GM19035 (cell line): Measurements from ENCODE around the gene GYPC.
A peak's percentile ranks its signal among the peaks of the same experiment; 100 is the strongest.
"Not testable (repeated sequence)": the region's sequence is repeated elsewhere in the genome, so short reads cannot be mapped to it uniquely, and the experiment has no call there.

Experiments used
- ATAC-seq: cut with Tn5 transposase; IDR thresholded peaks from one replicate; pipeline ENCODE4 v1.9.1; 2021; ENCODE audit not compliant: unreplicated experiment

Gene GYPC

GRCh38 chr2:126655500-126656430, at the start of gene GYPC:
Gene GYPC, plus strand, starts transcription at chr2:126656158. Its CDS starts 106 bp downstream, at chr2:126656264.
- peak; percentile 39 for ATAC-seq

GRCh38 chr2:126614524-126615227, 41.3 kb upstream of the GYPC start:
- ATAC-seq: no peak

GRCh38 chr2:126616606-126617069, 39.3 kb upstream of the GYPC start:
- no peak for ATAC-seq

- ATAC-seq: no peak
Measured at GRCh38 chr2:126620302-126620701, 35.7 kb upstream of the GYPC start.

GRCh38 chr2:126623000-126623399, 33.0 kb upstream of the GYPC start:
- ATAC-seq: no peak

GRCh38 chr2:126627643-126628042, 28.3 kb upstream of the GYPC start:
- ATAC-seq: no peak

- ATAC-seq: peak; percentile 49
Measured at GRCh38 chr2:126634273-126634861, 21.6 kb upstream of the GYPC start.

- no peak for ATAC-seq
Measured at GRCh38 chr2:126635281-126635680, 20.7 kb upstream of the GYPC start.

- ATAC-seq: no peak
Measured at GRCh38 chr2:126635736-126636135, 20.2 kb upstream of the GYPC start.

GRCh38 chr2:126637386-126637785, 18.6 kb upstream of the GYPC start:
- no peak for ATAC-seq

GRCh38 chr2:126638746-126639145, 17.2 kb upstream of the GYPC start:
- no peak for ATAC-seq

- ATAC-seq: no peak
Measured at GRCh38 chr2:126639276-126639675, 16.7 kb upstream of the GYPC start.

GRCh38 chr2:126641294-126641693, 14.7 kb upstream of the GYPC start:
- ATAC-seq: not testable (repeated sequence)

GRCh38 chr2:126642031-126642430, 13.9 kb upstream of the GYPC start:
- no peak for ATAC-seq

- ATAC-seq: no peak
Measured at GRCh38 chr2:126643431-126643830, 12.5 kb upstream of the GYPC start.

GRCh38 chr2:126643972-126644371, 12.0 kb upstream of the GYPC start:
- ATAC-seq: no peak

- peak; percentile 72 for ATAC-seq
Measured at GRCh38 chr2:126644630-126645191, 11.2 kb upstream of the GYPC start.

GRCh38 chr2:126645211-126645618, 10.7 kb upstream of the GYPC start:
- peak; percentile 46 for ATAC-seq

GRCh38 chr2:126646026-126646425, 9.9 kb upstream of the GYPC start:
- ATAC-seq: no peak

GRCh38 chr2:126647714-126648344, 8.1 kb upstream of the GYPC start:
- not testable (repeated sequence) for ATAC-seq

- not testable (repeated sequence) for ATAC-seq
Measured at GRCh38 chr2:126648345-126648786, 7.6 kb upstream of the GYPC start.
